OCI-LY3 (cell line): Measurements from ENCODE around the gene ABCF2.

ENCODE experiments used
- H2AFZ ChIP-seq: fragments of 200-600, 300-600 bp; shearing (Covaris generic); 2 replicates; pipeline ENCODE4 v1.6.0; 2014; ENCODE audit warnings: antibody characterized with exemption, low read depth, low read length
- H3K27ac ChIP-seq: fragments of 200-600, 300-600 bp; sonication (generic); 2 replicates; pipeline ENCODE4 v1.5.1; 2014; ENCODE audit warnings: mild to moderate bottlenecking, low read length, moderate library complexity, mixed read lengths
- H3K27me3 ChIP-seq: fragments of 200-600, 300-600 bp; sonication (generic); 2 replicates; pipeline ENCODE4 v1.6.1; 2014; ENCODE audit warnings: low read depth, low read length, mixed read lengths
- H3K36me3 ChIP-seq: fragments of 200-600, 300-600 bp; sonication (generic); replicated peaks from 2 replicates; pipeline ENCODE3; 2014; ENCODE audit warnings: low read depth, low read length, mixed read lengths
- H3K4me1 ChIP-seq: fragments of 300-600, 200-600 bp; sonication (generic); 2 replicates; pipeline ENCODE4 v1.6.1; 2014; ENCODE audit warnings: low read length, mixed read lengths
- H3K4me2 ChIP-seq: fragments of 200-600, 300-600 bp; sonication (generic); 2 replicates; pipeline ENCODE4 v1.6.1; 2014; ENCODE audit warnings: low read length, mixed read lengths
- H3K4me3 ChIP-seq: fragments of 300-600, 200-600 bp; sonication (generic); 2 replicates; pipeline ENCODE4 v1.5.1; 2014; ENCODE audit warnings: antibody characterized with exemption, mild to moderate bottlenecking, low read length, moderate library complexity
- H3K79me2 ChIP-seq: fragments of 300-600, 200-600 bp; shearing (Covaris generic); 2 replicates; pipeline ENCODE4 v1.6.1; 2014; ENCODE audit warnings: mild to moderate bottlenecking, low read length, mixed read lengths
- H3K9ac ChIP-seq: fragments of 300-600, 200-600 bp; shearing (Covaris generic); 2 replicates; pipeline ENCODE4 v1.6.0; 2014; ENCODE audit warnings: mild to moderate bottlenecking, low read length, moderate library complexity
- H3K9me3 ChIP-seq: fragments of 200-600, 300-600 bp; shearing (Covaris generic); 2 replicates; pipeline ENCODE4 v1.6.1; 2014; ENCODE audit warnings: low read length, mixed read lengths; ENCODE audit not compliant: insufficient read depth
- H4K20me1 ChIP-seq: fragments of 200-600, 300-600 bp; sonication (generic); 2 replicates; pipeline ENCODE4 v1.6.1; 2016; ENCODE audit warnings: low read length, mixed read lengths; ENCODE audit not compliant: insufficient read depth
- EZH2phosphoT487 ChIP-seq: fragments of 200-600 bp; shearing (Covaris generic); IDR thresholded peaks from 2 replicates; pipeline ENCODE4 v1.6.1; 2018; ENCODE audit warnings: antibody characterized with exemption, mixed run types, low read depth
- TF ChIP-seq, protein P1 (sequence below): fragments of 200-600, 300-600 bp; sonication (generic); IDR thresholded peaks from 2 replicates; pipeline ENCODE4 v1.5.1; 2014; ENCODE audit warnings: antibody characterized with exemption, low read length, low read depth

Gene ABCF2

DNA sequence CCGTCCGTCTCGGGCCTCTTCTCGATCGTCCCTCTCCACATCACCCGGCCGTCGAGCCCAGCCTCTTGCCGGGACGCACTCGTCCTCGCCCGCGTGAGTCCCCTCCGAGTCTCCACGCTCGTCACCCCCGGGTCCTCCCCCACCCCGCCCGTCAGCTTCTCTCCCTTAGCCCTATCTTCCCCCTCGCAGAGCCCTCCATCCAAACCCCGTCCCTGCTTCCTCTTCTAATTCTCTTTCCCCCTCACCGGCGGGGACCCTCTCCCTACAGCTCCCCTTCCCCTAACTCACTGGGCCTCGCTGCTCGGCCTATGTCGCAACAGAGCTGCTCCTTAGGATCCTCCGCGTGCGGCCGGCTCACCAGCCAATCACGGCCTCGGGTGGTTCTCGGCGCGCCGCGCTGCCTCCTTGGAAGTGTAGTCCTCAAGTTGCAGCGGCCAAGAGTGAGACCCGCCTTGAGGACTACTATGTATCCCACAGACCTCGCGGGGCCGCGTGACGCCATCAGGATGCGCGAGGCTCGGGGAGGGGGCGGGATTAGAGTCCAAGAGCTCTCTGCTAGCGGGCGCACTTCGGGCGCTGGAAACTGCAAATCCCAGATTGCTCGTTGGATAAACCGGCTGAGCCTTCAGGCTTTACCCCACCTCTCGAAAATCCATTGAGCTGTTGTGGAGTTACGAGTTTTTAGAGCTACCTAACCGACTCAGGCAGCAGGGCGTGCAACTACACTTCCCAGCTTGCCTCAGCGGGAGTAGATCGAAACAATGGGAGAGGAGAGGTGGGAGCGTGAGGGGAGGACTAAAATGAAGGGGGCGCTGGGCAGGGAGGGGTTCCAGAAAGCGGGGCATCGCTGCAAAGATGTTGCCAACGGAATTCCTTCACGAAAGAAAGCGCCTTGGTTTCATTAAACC lies at the start of gene ABCF2:
ABCF2 (minus strand) TSS at position 331 of the 908 bp plus-strand sequence. CDS start 747 bp downstream, outside the sequence.
- Histone ChIP-seq H3K9me3 (no peaks in the 10 kb centered on the region), H4K20me1 (no peaks in the 10 kb centered on the region), H3K4me1 (peaks cover 20% of the 10 kb centered on the region), H3K9ac (peak within 1 kb of the TSS; percentile 82), H3K36me3 (peaks cover 30% of the 10 kb centered on the region), H2AFZ (peak within 1 kb of the TSS; percentile 91), H3K79me2 (peaks cover 20% of the 10 kb centered on the region), H3K27me3 (no peaks in the 10 kb centered on the region), H3K4me2 (peak within 1 kb of the TSS; percentile 97), H3K4me3 (peak within 1 kb of the TSS; percentile 93), H3K27ac (peak within 1 kb of the TSS; percentile 4; the same call in 1 of the 2 replicates)
- no peak for TF ChIP-seq EZH2phosphoT487
- TF ChIP-seq, protein P1, sequence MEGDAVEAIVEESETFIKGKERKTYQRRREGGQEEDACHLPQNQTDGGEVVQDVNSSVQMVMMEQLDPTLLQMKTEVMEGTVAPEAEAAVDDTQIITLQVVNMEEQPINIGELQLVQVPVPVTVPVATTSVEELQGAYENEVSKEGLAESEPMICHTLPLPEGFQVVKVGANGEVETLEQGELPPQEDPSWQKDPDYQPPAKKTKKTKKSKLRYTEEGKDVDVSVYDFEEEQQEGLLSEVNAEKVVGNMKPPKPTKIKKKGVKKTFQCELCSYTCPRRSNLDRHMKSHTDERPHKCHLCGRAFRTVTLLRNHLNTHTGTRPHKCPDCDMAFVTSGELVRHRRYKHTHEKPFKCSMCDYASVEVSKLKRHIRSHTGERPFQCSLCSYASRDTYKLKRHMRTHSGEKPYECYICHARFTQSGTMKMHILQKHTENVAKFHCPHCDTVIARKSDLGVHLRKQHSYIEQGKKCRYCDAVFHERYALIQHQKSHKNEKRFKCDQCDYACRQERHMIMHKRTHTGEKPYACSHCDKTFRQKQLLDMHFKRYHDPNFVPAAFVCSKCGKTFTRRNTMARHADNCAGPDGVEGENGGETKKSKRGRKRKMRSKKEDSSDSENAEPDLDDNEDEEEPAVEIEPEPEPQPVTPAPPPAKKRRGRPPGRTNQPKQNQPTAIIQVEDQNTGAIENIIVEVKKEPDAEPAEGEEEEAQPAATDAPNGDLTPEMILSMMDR, result no peak

- TF ChIP-seq, protein P1, result no peak
- TF ChIP-seq EZH2phosphoT487, result no peak
- H3K9me3 ChIP-seq, result no peaks in the 10 kb centered on the region
These were observed 49.0 kb upstream of the ABCF2 start for GRCh38 chr7:151275813-151276577.

GRCh38 chr7:151274936-151275812 lies 48.2 kb upstream of the ABCF2 start:
- Histone ChIP-seq H3K9ac (no peak overlapping the region), H3K4me3 (no peak overlapping the region), H3K4me2 (no peak overlapping the region), H3K36me3 (no peaks in the 10 kb centered on the region), H3K27me3 (peaks cover 13% of the 10 kb centered on the region; the same call in 1 of the 2 replicates), H3K79me2 (no peaks in the 10 kb centered on the region), H2AFZ (no peak overlapping the region), H3K9me3 (no peaks in the 10 kb centered on the region), H3K27ac (no peak overlapping the region), H3K4me1 (peaks cover 22% of the 10 kb centered on the region), H4K20me1 (no peaks in the 10 kb centered on the region)
- TF ChIP-seq, protein P1, result no peak
- TF ChIP-seq EZH2phosphoT487, result no peak

More at GRCh38 chr7:151275813-151276577, 49.0 kb upstream of the ABCF2 start:
- Histone ChIP-seq H3K4me3 (peak overlapping the region; percentile 79), H3K36me3 (no peaks in the 10 kb centered on the region), H3K9ac (no peak overlapping the region; the same call in 1 of the 2 replicates), H3K79me2 (no peaks in the 10 kb centered on the region), H3K4me2 (peak overlapping the region; percentile 86), H2AFZ (no peak overlapping the region), H3K27me3 (peaks cover 13% of the 10 kb centered on the region; the same call in 1 of the 2 replicates), H3K4me1 (peaks cover 22% of the 10 kb centered on the region), H3K27ac (no peak overlapping the region), H4K20me1 (no peaks in the 10 kb centered on the region)
